Activated CD4-positive, alpha-beta T cell treated with anti-CD3 and anti-CD28 coated beads, Interleukin-2, amount 50 U/mL, for 16 hours (primary cell): ENCODE data around the gene RBP2.
A peak's percentile ranks its signal among the peaks of the same experiment; 100 is the strongest.
"Not testable (repeated sequence)": the region's sequence is repeated elsewhere in the genome, so short reads cannot be mapped to it uniquely, and the experiment has no call there.

Experiments used
- DNase-seq: peaks from one replicate; pipeline ENCODE4 v3.0.0-alpha.2; 2020

Gene RBP2

DNA sequence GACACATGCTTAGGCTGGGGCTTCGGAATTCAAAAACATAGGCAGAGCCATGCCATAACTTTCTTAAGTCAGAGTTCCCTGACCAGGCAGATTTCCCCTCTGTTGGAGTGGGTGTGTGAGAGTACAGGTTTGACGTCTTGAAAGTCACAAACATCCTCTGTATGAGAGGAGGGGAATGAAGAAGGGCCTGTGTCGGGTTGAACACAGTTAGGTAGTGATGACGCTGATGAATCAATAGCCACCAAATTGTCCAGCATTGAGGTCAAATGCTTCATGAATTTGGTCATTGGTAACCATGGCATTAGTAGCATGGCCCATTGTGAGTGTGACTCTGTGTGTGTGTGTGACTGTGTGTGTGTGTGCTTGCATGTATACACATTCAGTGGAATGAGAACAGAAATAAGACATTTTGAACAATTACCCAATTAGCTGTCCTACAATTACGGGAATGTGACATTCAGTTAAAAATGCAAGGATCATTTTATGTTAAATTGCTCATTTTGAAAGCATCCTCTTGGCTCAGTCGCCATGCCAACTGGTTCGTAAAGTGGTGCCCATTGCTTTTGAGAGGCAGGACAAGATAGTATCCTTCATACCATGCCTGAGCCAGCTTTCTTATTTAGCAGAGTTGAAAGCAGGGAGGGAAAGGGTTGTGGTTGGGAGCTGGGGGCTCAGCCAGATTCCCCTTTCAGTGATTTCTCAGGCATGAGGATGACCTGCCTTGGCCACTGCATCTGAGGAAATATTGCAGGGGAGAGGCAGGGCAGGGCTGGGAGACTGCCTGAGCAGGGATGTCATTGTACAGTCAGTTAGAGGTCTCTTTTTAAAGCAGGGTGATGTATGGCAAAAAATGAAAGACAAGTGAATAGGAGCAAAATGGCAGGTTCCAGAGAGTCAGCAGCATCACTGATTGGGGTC is 35.4 kb downstream of the RBP2 start:
- no peak for DNase-seq

DNA sequence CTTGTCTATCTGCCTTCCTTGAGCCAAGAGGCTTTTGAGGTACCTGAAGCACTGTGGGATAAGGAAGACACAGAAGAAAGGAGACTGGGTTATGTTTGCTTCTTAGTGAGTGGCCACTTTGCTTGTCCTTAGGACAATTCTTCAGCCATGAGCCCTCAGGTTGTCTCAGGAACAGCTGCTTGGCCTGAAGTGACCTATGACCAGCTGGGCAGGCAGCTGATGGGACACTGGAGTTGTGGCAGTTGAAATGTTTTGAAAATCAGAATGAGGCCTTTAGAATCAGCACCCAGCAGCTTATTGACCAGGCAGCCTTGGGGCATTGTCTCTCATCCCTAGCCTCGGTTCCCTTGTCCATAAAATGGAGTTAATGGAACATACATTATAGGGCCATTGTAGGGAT is 37.0 kb downstream of the RBP2 start:
- DNase-seq = no peak

DNA sequence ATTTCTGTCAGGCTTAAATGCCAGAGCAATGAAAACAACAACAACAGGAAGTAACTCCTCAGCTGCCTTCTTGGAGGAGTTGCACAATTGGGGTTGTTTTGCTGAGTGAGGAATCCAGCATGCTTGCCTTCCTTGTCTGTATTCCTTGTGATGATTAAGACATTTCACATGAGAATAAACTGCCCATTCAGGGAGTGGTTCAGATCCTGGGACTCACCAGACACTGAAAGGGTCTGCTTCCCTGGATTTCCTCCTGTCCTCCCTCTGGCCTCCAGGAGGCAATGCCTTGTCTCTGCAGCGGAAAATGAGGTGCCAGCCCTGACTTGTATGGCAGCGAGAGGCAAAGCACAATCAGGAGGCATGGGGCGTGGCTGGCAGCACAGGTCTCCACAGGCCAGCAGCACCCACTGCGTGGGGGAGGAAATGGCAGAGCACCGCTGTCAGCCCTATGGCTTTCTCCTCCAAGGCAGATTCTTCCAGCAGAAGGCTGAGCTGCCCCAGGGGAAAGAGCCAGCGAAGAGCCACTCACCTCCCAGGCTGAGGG is 41.5 kb downstream of the RBP2 start:
- DNase-seq = no peak

DNA sequence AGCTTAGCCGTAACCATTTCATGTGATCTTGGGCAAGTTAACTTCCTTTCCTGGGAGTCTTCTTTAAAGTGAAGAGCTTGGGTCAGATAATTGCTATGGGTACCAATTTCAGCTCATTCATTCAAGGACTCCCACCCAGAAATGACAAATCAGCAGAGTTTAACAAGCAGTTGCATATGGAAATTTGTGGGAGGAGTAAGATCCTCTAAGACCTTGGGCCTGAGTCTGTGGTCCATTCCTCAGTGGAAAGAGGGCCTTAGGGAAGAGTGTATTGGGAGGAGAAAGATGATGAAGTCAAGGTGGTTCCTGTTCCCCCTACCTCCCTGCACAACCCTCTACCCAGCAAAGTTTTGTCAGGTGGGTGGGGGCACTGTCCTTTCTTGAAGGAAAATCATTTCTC is 42.1 kb downstream of the RBP2 start:
- no peak for DNase-seq

DNA sequence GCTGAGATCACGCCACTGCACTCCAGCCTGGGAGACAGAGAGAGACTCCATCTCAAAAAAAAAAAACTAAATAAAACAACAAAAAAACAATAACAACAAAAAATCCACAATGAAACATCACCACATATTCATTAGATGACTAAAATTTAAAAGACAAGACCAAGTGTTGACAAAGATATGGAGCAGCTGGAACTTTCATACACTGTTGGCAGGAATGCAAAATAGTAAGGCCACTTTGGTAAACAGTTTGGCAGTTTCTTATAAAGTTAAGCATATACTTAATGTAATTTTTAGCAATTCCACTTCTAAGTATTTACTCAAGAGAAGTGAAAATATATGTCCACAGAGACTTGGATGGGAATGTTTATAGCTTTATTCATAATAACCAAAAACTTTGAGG is 43.2 kb downstream of the RBP2 start:
- no peak for DNase-seq

DNA sequence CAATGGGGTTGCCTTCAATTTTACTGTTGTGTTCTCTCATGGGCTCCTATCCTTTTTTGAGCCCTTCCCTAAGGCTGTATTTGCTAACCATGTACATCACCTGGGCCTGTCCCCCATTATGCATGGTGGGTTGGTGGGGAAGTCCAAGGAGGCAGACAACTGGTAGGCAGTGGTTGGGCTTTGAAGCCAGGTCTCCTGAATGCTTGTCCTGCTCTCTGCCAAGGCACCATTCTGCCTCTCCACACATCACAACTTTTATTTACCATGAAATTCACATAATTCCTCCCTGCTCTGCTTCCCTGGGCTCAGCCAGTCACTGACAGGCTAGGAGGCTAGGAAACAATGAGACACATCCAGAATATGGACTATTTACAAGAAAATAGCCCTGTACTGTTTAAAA is 45.8 kb downstream of the RBP2 start:
- no peak for DNase-seq

DNA sequence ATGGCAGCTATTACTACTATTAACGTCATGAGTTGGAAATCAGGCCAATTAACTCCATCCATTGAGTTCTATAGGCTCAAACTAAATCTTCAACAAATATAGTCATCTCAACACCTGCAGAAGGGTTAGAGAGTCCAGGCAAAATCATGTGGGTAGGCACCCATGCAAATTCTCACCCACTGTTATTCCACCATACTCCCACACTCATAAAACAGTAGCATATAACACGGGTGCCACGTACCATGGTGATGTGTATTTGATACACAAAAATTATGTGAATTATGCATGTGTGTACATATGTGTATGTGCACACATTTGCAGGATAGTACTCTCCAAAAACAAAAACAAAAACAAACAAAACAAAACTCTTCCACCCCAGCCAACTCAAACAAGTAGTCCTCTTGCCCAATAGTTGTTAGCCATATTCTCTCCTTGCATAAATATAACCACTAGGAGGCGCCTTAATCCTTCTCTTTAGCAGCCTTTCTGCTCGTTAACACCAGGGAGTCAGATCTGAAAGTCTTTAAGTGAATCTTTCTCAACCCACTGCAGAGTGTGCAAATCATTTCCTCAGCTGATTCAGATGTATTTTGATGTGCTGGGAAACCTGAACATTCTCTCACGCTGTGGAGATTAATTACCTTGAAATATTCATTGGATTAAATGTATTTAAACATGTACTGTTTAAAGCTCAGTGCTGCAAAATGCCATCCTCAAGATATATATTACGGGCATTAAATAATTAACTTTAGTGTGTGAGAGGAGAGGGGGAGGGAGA is 48.8 kb downstream of the RBP2 start:
- peak; percentile 70 for DNase-seq

DNA sequence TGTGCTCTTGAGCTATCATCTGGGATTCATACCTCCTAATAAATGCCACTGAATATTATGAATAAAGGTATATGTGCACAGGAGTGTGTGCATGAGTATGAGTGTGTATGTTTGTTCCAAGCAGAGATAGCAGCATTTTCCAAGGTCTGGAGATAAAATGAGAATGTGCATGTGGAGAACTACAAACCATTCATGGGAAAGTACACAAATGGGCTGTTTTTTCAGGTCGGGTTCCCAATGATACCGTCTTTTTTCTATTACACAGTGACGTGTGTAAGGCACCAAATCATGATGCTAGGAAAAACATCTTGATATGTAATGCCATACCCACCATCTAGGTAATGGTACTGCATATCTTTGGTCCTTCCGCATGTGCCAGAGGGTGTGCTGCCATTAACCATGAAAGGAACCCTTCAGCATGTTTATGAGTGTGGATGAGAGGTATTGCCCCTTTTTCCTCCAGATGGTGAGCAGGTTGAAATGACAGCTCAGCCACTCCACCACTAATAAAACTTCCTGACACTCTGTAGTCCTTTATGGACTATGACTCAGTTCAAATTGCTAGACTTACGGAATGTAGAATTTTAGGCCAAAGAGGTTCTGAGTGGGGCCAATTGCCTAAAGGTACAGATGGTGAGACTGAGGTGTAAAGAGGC is 50.4 kb downstream of the RBP2 start:
- DNase-seq = no peak

DNA sequence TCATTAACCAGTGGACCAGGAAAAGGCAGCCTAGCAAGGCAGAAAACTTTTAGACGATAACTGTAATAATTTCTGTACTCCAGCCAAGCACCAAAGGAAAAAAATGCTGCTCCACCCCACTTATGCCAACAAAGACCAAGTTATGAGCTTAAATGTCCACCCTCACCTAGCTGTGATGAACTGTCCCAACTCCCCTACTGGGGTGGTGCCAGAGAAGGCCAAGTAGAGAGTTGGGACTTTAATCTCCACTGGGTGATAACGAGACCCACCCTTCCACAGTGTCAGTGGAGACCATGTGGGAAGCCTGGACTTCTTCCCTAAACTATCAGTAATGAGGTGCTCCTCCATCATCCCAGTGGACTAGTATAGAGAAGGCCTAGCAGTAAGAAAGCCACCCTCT is 53.1 kb downstream of the RBP2 start:
- no peak for DNase-seq

DNA sequence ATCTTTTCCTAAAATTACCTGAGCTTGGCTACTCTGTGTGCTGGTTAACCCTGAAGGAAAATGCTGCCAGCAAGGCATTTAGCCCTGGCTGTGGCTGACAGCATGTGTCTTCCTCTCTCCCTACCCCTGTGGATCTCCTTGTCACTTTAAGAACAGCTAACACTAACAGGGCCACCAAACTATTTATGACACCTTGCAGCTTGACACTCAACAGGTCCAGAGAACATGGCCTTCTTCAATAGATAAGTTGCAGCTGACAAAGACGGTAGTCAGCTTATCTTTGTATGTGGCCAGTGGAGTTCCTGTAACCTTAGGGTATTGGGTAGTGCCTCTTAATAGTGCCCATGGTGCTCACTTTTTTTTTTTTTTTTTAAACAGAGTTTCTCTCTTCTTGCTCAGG is 54.9 kb downstream of the RBP2 start:
- no peak for DNase-seq

DNA sequence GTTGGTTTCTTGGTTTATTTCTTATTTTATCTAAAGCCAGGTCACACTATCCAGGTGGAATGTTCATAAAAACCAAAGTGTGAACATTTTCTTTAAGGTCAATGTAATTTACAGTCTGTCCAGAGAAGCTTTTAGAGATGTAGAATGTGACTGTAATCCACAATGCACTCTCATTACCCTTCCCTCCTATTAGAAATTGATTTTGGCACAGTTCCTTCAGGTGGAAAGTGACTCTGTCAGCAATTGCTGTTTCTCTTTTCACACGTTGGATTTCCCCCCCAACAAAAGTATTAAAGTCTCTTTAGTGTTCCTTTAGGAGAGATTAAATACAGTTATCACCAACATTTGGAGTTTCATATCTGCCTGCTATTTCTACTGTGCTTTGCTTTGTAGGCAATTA is 55.3 kb downstream of the RBP2 start:
- DNase-seq = no peak

DNA sequence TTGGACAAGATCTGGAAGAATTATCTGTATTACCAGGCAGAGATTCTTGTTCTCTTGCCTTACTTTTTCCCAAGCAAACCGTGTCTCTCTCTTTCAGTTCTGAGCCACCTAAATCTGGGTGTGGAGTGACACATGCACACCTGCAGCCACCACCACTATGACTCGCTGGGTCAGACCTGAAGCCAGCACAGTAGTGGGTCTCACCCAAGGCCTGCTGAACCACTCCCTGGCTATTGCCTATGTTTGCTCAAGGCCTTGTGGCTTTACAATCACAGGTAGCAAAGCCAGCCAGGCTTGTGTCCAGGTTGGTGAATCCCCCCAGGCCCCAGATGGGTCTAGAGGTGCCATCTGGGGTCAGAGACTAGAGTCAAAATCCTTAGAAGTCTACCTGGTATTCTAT is 58.2 kb downstream of the RBP2 start:
- DNase-seq = no peak

DNA sequence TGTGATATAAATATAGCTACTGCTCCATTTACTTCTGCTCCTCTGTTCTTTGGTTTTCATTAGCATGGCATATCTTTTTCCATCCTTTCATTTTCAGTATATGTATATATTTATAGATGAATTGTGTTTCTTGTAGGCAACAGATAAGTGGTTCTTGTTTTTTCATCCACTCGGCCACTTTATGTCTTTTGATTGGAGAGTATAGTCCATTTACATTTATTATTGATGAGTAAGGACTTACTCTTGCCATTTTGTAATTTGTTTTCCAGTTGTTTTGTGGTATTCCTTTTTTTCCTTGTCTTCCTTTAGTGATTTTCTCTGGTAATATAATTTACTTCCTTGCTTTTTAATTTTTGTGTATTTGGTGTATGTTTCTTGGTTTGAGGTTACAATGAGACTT is 60.0 kb downstream of the RBP2 start:
- DNase-seq = no peak

DNA sequence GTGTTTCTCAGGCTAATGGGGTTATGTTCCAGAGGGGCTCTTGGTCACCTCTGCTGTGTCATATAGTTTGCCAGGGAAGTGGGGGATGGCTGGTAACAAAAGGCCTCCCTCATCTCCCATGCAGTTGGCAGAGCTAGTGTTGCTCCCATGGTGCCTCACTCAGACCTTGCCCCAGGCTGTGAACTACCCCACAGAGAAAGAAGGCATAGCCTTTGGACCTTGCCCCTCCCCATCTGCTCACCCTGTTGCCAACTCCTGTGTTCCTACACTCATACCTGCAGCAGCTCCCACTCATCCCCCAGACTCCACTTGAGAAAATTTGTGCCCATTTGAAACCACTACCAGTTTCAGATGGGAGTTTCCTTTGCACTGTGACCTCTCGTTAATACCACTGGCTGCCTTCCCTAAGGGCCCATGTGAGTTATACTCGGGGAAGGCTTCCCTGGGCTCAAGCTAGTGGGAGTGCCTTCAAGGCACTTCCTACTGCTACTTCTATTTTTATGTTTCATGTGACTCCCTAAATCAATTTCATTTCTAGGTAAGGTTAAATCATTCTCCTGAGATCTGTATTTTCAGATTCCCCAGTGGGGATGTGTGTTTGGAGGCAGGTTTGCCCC is 61.6 kb downstream of the RBP2 start:
- DNase-seq = no peak

DNA sequence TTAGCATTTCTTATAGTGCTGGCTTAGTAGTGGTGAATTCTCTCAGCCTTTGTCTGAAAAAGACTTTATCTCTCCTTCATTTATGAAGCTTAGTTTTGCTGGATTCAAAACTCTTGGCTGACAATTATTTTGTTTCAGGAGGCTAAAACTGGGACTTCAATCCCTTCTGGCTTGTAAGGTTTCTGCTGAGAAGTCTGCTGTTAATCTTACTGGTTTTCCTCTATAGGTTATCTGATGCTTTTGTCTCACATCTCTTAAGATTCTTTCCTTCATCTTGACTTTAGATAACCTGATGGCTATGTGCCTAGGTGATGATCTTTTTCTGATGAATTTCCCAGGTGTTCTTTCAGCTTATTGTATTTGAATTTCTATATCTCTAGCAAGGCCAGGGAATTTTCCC is 63.4 kb downstream of the RBP2 start:
- not testable (repeated sequence) for DNase-seq
